Lower leg skin (tissue), 3 donors: ENCODE measurements around the gene CCR4.

Source experiments
- CTCF ChIP-seq, 3 donors: fragments of 450-650 bp; IDR thresholded peaks; one replicate each; pipeline ENCODE4 v1.5.1; 2016; ENCODE audit warnings: antibody characterized with exemption in 3 of 3, mild to moderate bottlenecking in 3 of 3, moderate library complexity in 2 of 3
- POLR2A ChIP-seq, 2 donors: fragments of 450-650 bp; IDR thresholded peaks; one replicate each; pipeline ENCODE4 v1.6.1; 2016 to 2017; ENCODE audit warnings: antibody characterized with exemption in 2 of 2, mild to moderate bottlenecking in 1 of 2, moderate library complexity in 1 of 2

- TF ChIP-seq POLR2A (IDR thresholded peaks at IDR 0.05) (no peak), CTCF (IDR thresholded peaks at IDR 0.05) (no peak)
Observed at GRCh38 chr3:32996755-32997091, 45.3 kb downstream of the CCR4 start.
